WTC11 (cell line): ENCODE results near the gene PDK1. TPM values are rescaled to one million over a fixed set of nuclear protein-coding genes. Genes with fewer than 3 reads are reported as not detected.

Experiments used
- ATAC-seq: fragments of 200-7000 bp; cut with Tn5 transposase; 2 replicates; pipeline ENCODE4 v1.10.0; 2021; ENCODE audit warnings: mild to moderate bottlenecking, moderate library complexity
- CTCF ChIA-PET: fragments of 300-600 bp; sonication (Branson Sonifier 250); formaldehyde crosslinking; loops from one replicate; lab custom pipeline; 2021; ENCODE audit warnings: antibody characterized with exemption; lab: Charles Lee
- POLR2A ChIA-PET: fragments of 350-600 bp; sonication (Branson Sonifier 250); formaldehyde crosslinking; loops from one replicate; lab custom pipeline; 2021; ENCODE audit warnings: antibody characterized with exemption; lab: Charles Lee
- DNase-seq: peaks from one replicate; pipeline ENCODE4 v3.0.0; 2021; ENCODE audit warnings: low spot score
- H3K27ac Mint-ChIP-seq: 2 replicates; pipeline ENCODE4 v1.8.0; 2021; ENCODE audit warnings: mixed read lengths
- H3K27me3 Mint-ChIP-seq: 2 replicates; pipeline ENCODE4 v1.8.0; 2021; ENCODE audit warnings: low read depth, mild to moderate bottlenecking, moderate library complexity, mixed read lengths
- H3K36me3 Mint-ChIP-seq: 2 replicates; pipeline ENCODE4 v1.8.0; 2021; ENCODE audit warnings: mixed read lengths
- H3K4me1 Mint-ChIP-seq: 2 replicates; pipeline ENCODE4 v1.8.0; 2022; ENCODE audit warnings: mixed read lengths
- H3K4me3 Mint-ChIP-seq: 2 replicates; pipeline ENCODE4 v1.8.0; 2021; ENCODE audit warnings: mild to moderate bottlenecking, moderate library complexity, mixed read lengths
- H3K9me3 Mint-ChIP-seq: 2 replicates; pipeline ENCODE4 v1.8.0; 2021; ENCODE audit warnings: mixed read lengths
- AR ChIP-seq: fragments of 250-450 bp; sonication (Bioruptor Pico); IDR thresholded peaks from 2 replicates; pipeline ENCODE4 v1.9.0; 2021; ENCODE audit warnings: mild to moderate bottlenecking
- CTCF ChIP-seq: fragments of 200-600 bp; IDR thresholded peaks from 2 replicates; pipeline ENCODE4 v1.8.0; 2022; ENCODE audit warnings: antibody characterized with exemption
- FOXK1 ChIP-seq: sonication (generic); formaldehyde crosslinking; IDR thresholded peaks from 2 replicates; pipeline ENCODE4 v1.8.0; 2022; ENCODE audit warnings: mild to moderate bottlenecking, moderate library complexity, missing genetic modification reagents
- GTF2I ChIP-seq: fragments of 250-450 bp; sonication (Bioruptor Pico); conservative IDR thresholded peaks from 2 replicates; pipeline ENCODE4 v1.4.0; 2021; ENCODE audit warnings: mild to moderate bottlenecking
- HMGA2 ChIP-seq: fragments of 250-450 bp; sonication (Bioruptor Pico); IDR thresholded peaks from 2 replicates; pipeline ENCODE4 v1.4.0; 2021; ENCODE audit warnings: mild to moderate bottlenecking, moderate library complexity
- IRF2 ChIP-seq: sonication (generic); formaldehyde crosslinking; IDR thresholded peaks from 2 replicates; pipeline ENCODE4 v1.8.0; 2022; ENCODE audit warnings: low read depth, missing genetic modification reagents, borderline replicate concordance
- NFE2L1 ChIP-seq: sonication (generic); formaldehyde crosslinking; IDR thresholded peaks from 2 replicates; pipeline ENCODE4 v1.8.1; 2023; ENCODE audit warnings: missing genetic modification reagents
- NFYB ChIP-seq: sonication (generic); formaldehyde crosslinking; conservative IDR thresholded peaks from 2 replicates; pipeline ENCODE4 v1.8.0; 2022; ENCODE audit warnings: low read depth, missing genetic modification reagents
- NR2C2 ChIP-seq: sonication (generic); formaldehyde crosslinking; IDR thresholded peaks from 2 replicates; pipeline ENCODE4 v1.8.0; 2022; ENCODE audit warnings: mild to moderate bottlenecking, missing genetic modification reagents
- PRDM15 ChIP-seq: sonication (generic); formaldehyde crosslinking; IDR thresholded peaks from 2 replicates; pipeline ENCODE4 v1.8.0; 2022; ENCODE audit warnings: missing genetic modification reagents
- PREB ChIP-seq: sonication (generic); formaldehyde crosslinking; IDR thresholded peaks from 2 replicates; pipeline ENCODE4 v1.8.1; 2022; ENCODE audit warnings: mild to moderate bottlenecking, missing genetic modification reagents, moderate library complexity, borderline replicate concordance
- ZBTB43 ChIP-seq: sonication (generic); formaldehyde crosslinking; IDR thresholded peaks from 2 replicates; pipeline ENCODE4 v1.8.1; 2023; ENCODE audit warnings: mild to moderate bottlenecking, missing genetic modification reagents
- ZNF121 ChIP-seq: sonication (generic); formaldehyde crosslinking; IDR thresholded peaks from 2 replicates; pipeline ENCODE4 v1.8.0; 2023; ENCODE audit warnings: missing genetic modification reagents
- ZNF219 ChIP-seq: sonication (generic); formaldehyde crosslinking; IDR thresholded peaks from 2 replicates; pipeline ENCODE4 v1.8.0; 2023; ENCODE audit warnings: missing genetic modification reagents, mild to moderate bottlenecking, borderline replicate concordance
- ZNF423 ChIP-seq: fragments of 250-450 bp; sonication (Bioruptor Pico); IDR thresholded peaks from 2 replicates; pipeline ENCODE4 v2.1.2; 2022; ENCODE audit warnings: mild to moderate bottlenecking, moderate library complexity
- ZSCAN18 ChIP-seq: fragments of 250-450 bp; sonication (Bioruptor Pico); IDR thresholded peaks from 2 replicates; pipeline ENCODE4 v2.1.2; 2022; ENCODE audit warnings: mild to moderate bottlenecking, moderate library complexity
- total RNA-seq: library from RNA; stranded (reverse); gene quantifications from 3 replicates; pipeline ENCODE4 v1.2.3, GENCODE V29; 2021

The PDK1 gene
- total RNA-seq, 1 experiment from 2014 or later: 22.9 TPM

GRCh38 chr2:172643142-172643541, 87.3 kb downstream of the PDK1 start (continued):
- TF ChIP-seq ZSCAN18 (CRISPR knock-in tag) (no peak), GTF2I (CRISPR knock-in tag) (no peak), HMGA2 (CRISPR knock-in tag) (no peak), FOXK1 (CRISPR knock-in tag) (no peak)
- TF ChIP-seq, all 79 proteins: peak for 0

GRCh38 chr2:172647439-172647838, 91.5 kb downstream of the PDK1 start:
- no peak for TF ChIP-seq AR (CRISPR knock-in tag)
- no peak for TF ChIP-seq GTF2I (CRISPR knock-in tag)
- no peak for TF ChIP-seq ZNF219 (CRISPR knock-in tag)
- peaks cover 58% of the 10 kb centered on the region for H3K9me3 Mint-ChIP-seq
- no peak overlapping the region for H3K4me3 Mint-ChIP-seq
- ChIA-PET POLR2A (no interaction called here), CTCF (interaction anchor here (0.6 to 2.0 kb wide), 2 partner anchors 27 to 520 kb away, joined by 3 to 10 read pairs; no protein-coding TSS in a partner anchor)
- no peak for DNase-seq
- peaks cover 36% of the 10 kb centered on the region for H3K36me3 Mint-ChIP-seq
- peaks cover 10% of the 10 kb centered on the region; the same call in 1 of the 2 replicates for H3K27me3 Mint-ChIP-seq
- H3K27ac Mint-ChIP-seq: no peak overlapping the region
- peaks cover 6% of the 10 kb centered on the region for H3K4me1 Mint-ChIP-seq
- no peak for ATAC-seq

GRCh38 chr2:172655091-172655837, 99.4 kb downstream of the PDK1 start:
- CTCF ChIA-PET: interaction anchor here (2.5 kb wide), 1 partner anchor 19 kb away, joined by 20 read pairs; no protein-coding TSS in a partner anchor
- no peak for ATAC-seq
- no peak for TF ChIP-seq PREB (CRISPR knock-in tag)
- TF ChIP-seq AR (CRISPR knock-in tag): no peak
- no peak for TF ChIP-seq CTCF
- TF ChIP-seq NR2C2 (CRISPR knock-in tag): no peak
- TF ChIP-seq ZNF423 (CRISPR knock-in tag): no peak
- TF ChIP-seq ZBTB43: no peak
- no peak for TF ChIP-seq NFE2L1 (CRISPR knock-in tag)
- TF ChIP-seq NFYB (CRISPR knock-in tag): no peak
- TF ChIP-seq ZNF121 (CRISPR knock-in tag): no peak
- TF ChIP-seq IRF2 (CRISPR knock-in tag): no peak
- no peak for TF ChIP-seq PRDM15 (CRISPR knock-in tag)

More at GRCh38 chr2:172655091-172655837, 99.4 kb downstream of the PDK1 start:
- H3K4me1 Mint-ChIP-seq: no peaks in the 10 kb centered on the region
- peaks cover 11% of the 10 kb centered on the region for H3K27me3 Mint-ChIP-seq
- POLR2A ChIA-PET: no interaction called here
- no peak overlapping the region for H3K4me3 Mint-ChIP-seq
- peaks cover 38% of the 10 kb centered on the region for H3K36me3 Mint-ChIP-seq
- H3K9me3 Mint-ChIP-seq: peaks cover 58% of the 10 kb centered on the region
- DNase-seq: no peak
- no peak overlapping the region for H3K27ac Mint-ChIP-seq
